ENCODE data around the gene ZEB1. TPM values are rescaled to one million over a fixed set of nuclear protein-coding genes. Genes with fewer than 3 reads are reported as not detected.
"Not testable (repeated sequence)": the region's sequence is repeated elsewhere in the genome, so short reads cannot be mapped to it uniquely, and the experiment has no call there.

The ZEB1 gene
- total RNA-seq, 1 experiment from 2014 or later, result 67.3 TPM

GRCh38 chr10:31526178-31526577 is 207.2 kb downstream of the ZEB1 start:
- H3K4me3 ChIP-seq, result no peak overlapping the region
- peaks cover 63% of the 10 kb centered on the region for H3K36me3 ChIP-seq
- H3K9me3 ChIP-seq (replicated peaks), result no peaks in the 10 kb centered on the region
- H3K27ac ChIP-seq, result no peak overlapping the region
- no peaks in the 10 kb centered on the region for H3K27me3 ChIP-seq (replicated peaks)
- no peak for DNase-seq (ENCODE audit: low read depth in 1 of 2, low spot score in 2 of 2)
- H3K4me1 ChIP-seq (replicated peaks), result 0 out of 2 replicates have a peak, but pooled peaks cover 6% of the 10 kb centered on the region

DNA sequence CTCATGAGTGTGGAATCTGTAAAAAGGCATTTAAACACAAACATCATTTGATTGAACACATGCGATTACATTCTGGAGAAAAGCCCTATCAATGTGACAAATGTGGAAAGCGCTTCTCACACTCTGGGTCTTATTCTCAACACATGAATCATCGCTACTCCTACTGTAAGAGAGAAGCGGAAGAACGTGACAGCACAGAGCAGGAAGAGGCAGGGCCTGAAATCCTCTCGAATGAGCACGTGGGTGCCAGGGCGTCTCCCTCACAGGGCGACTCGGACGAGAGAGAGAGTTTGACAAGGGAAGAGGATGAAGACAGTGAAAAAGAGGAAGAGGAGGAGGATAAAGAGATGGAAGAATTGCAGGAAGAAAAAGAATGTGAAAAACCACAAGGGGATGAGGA is 207.7 kb downstream of the ZEB1 start:
- no peaks in the 10 kb centered on the region for H3K27me3 ChIP-seq (replicated peaks)
- DNase-seq (ENCODE audit: low read depth in 1 of 2, low spot score in 2 of 2), result no peak
- peaks cover 58% of the 10 kb centered on the region for H3K36me3 ChIP-seq

DNA sequence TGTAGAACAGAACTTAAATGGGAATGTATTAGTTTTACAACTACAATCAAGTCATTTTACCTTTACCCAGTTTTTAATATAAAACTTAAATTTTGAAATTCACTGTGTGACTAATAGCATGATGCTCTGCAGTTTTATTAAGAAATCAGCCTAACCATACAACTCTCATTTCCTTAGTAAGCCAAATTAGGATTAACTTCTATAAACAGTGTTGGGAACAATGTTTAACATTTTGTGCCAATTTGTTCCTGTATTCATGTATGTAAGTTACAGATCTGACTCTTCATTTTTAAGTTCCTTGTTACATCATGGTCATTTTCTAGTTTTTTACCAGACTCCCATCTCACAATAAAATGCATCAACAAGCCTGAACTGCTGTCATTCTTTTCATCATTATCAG is 209.8 kb downstream of the ZEB1 start:
- Histone ChIP-seq H3K4me1 (replicated peaks) (0 out of 2 replicates have a peak, but pooled peaks cover 6% of the 10 kb centered on the region), H3K4me3 (no peak overlapping the region), H3K36me3 (peaks cover 38% of the 10 kb centered on the region), H3K27me3 (replicated peaks) (no peaks in the 10 kb centered on the region), H3K27ac (no peak overlapping the region), H3K9me3 (replicated peaks) (no peaks in the 10 kb centered on the region)
- no peak for DNase-seq (ENCODE audit: low read depth in 1 of 2, low spot score in 2 of 2)

More for the DNA sequence above, 207.7 kb downstream of the ZEB1 start:
- Histone ChIP-seq H3K4me1 (replicated peaks) (0 out of 2 replicates have a peak, but pooled peaks cover 6% of the 10 kb centered on the region), H3K9me3 (replicated peaks) (no peaks in the 10 kb centered on the region), H3K27ac (no peak overlapping the region), H3K4me3 (no peak overlapping the region)

- Histone ChIP-seq H3K4me3 (no peak overlapping the region), H3K4me1 (replicated peaks) (no peaks in the 10 kb centered on the region), H3K9me3 (replicated peaks) (no peaks in the 10 kb centered on the region), H3K27ac (no peak overlapping the region), H3K36me3 (no peaks in the 10 kb centered on the region), H3K27me3 (replicated peaks) (no peaks in the 10 kb centered on the region)
- DNase-seq (ENCODE audit: low read depth in 1 of 2, low spot score in 2 of 2), result no peak
Measured at GRCh38 chr10:31536302-31536701, 217.3 kb downstream of the ZEB1 start.

GRCh38 chr10:31549896-31550295 is 230.9 kb downstream of the ZEB1 start:
- H3K36me3 ChIP-seq, result no peaks in the 10 kb centered on the region
- H3K4me1 ChIP-seq (replicated peaks), result no peaks in the 10 kb centered on the region
- H3K27ac ChIP-seq, result no peak overlapping the region
- H3K27me3 ChIP-seq (replicated peaks), result no peaks in the 10 kb centered on the region
- H3K9me3 ChIP-seq (replicated peaks), result no peaks in the 10 kb centered on the region
- no peak for DNase-seq (ENCODE audit: low read depth in 1 of 2, low spot score in 2 of 2)
- no peak overlapping the region for H3K4me3 ChIP-seq

DNA sequence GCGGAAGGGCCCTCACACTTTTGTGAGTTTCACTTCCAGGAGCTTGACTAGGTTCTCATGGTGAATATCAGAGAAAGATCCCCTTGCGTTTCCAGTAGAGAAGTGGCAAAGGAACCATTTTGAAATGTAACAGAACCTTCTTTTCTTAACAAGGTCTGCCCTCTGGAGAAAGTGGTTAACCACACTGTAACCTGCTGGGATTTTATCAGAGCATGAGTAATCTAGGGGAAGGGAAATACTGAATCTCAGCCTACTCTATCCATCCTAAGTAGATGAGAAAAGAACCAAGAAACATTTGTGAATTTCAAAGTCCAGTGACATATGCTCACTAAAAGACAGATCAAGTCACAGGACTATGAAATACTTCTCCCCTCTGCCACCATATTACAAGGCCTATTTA is 235.5 kb downstream of the ZEB1 start:
- H3K4me3 ChIP-seq, result no peak overlapping the region
- no peaks in the 10 kb centered on the region for H3K27me3 ChIP-seq (replicated peaks)
- DNase-seq (ENCODE audit: low read depth in 1 of 2, low spot score in 2 of 2), result no peak
- peaks cover 3% of the 10 kb centered on the region; the same call in 1 of the 2 replicates for H3K9me3 ChIP-seq (replicated peaks)
- H3K36me3 ChIP-seq, result no peaks in the 10 kb centered on the region
- H3K27ac ChIP-seq, result no peak overlapping the region
- no peaks in the 10 kb centered on the region for H3K4me1 ChIP-seq (replicated peaks)

GRCh38 chr10:31557854-31558253 is 238.8 kb downstream of the ZEB1 start:
- no peak for DNase-seq (ENCODE audit: low read depth in 1 of 2, low spot score in 2 of 2)
- Histone ChIP-seq H3K4me1 (replicated peaks) (no peaks in the 10 kb centered on the region), H3K4me3 (no peak overlapping the region), H3K36me3 (no peaks in the 10 kb centered on the region), H3K9me3 (replicated peaks) (peaks cover 6% of the 10 kb centered on the region; the same call in 1 of the 2 replicates), H3K27ac (no peak overlapping the region), H3K27me3 (replicated peaks) (no peaks in the 10 kb centered on the region)

GRCh38 chr10:31568252-31568861 is 249.3 kb downstream of the ZEB1 start:
- DNase-seq (ENCODE audit: low read depth in 1 of 2, low spot score in 2 of 2); H3K27ac ChIP-seq; H3K36me3 ChIP-seq; H3K4me1 ChIP-seq (replicated peaks); H3K27me3 ChIP-seq (replicated peaks); H3K4me3 ChIP-seq; H3K9me3 ChIP-seq (replicated peaks): not testable (repeated sequence)

DNA sequence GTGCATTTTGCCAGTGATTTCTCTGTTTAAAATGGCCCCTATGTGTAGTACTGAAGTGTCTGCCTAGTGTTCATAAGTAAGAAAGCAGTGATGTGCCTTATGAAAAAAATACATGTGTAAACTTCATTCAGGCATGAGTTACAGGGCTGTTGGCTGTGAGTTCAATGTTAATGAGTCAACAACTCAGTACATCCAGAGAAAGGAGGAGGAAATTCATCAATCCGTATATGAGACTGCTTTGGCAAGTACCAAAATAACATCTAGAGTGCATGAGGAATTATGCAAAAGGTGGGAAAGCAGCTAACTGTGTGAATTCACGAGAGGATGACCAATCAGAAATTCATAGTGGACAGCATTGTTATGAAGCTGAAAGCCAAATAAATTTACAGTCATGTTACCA is 255.6 kb downstream of the ZEB1 start:
- Histone ChIP-seq H3K27me3 (replicated peaks) (no peaks in the 10 kb centered on the region), H3K9me3 (replicated peaks) (no peaks in the 10 kb centered on the region; the same call in none of the 2 replicates), H3K36me3 (no peaks in the 10 kb centered on the region), H3K27ac (no peak overlapping the region), H3K4me1 (replicated peaks) (no peaks in the 10 kb centered on the region), H3K4me3 (no peak overlapping the region)
- no peak for DNase-seq (ENCODE audit: low read depth in 1 of 2, low spot score in 2 of 2)

- H3K9me3 ChIP-seq (replicated peaks), result no peaks in the 10 kb centered on the region; the same call in none of the 2 replicates
- no peak overlapping the region for H3K27ac ChIP-seq
- no peak for DNase-seq (ENCODE audit: low read depth in 1 of 2, low spot score in 2 of 2)
- peaks cover 6% of the 10 kb centered on the region; the same call in 1 of the 2 replicates for H3K4me1 ChIP-seq (replicated peaks)
- no peak overlapping the region for H3K4me3 ChIP-seq
- no peaks in the 10 kb centered on the region for H3K36me3 ChIP-seq
- no peaks in the 10 kb centered on the region for H3K27me3 ChIP-seq (replicated peaks)
Measured at GRCh38 chr10:31578181-31578852, 259.3 kb downstream of the ZEB1 start.

DNA sequence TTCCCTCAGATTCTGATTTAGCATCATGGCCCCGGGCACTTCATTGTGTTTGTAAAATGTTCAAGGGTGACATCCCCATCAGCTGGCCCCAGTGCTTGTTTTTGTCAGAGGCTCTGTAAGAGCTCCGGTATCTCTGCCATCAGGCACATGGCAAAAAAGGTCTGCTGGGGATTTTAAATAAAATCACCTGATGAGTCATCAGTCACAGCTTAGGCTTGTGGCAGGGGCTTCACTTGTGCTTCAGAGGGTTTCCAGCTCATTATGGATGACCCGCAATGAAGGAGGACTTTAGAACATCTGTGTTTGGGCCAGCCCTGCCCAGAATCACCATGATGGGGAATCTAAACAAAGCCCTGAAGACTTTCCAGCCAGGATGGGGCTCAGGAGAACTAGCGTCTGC is 259.9 kb downstream of the ZEB1 start:
- Histone ChIP-seq H3K4me1 (replicated peaks) (peaks cover 6% of the 10 kb centered on the region; the same call in 1 of the 2 replicates), H3K36me3 (no peaks in the 10 kb centered on the region), H3K27me3 (replicated peaks) (no peaks in the 10 kb centered on the region), H3K27ac (no peak overlapping the region), H3K9me3 (replicated peaks) (no peaks in the 10 kb centered on the region; the same call in 1 of the 2 replicates), H3K4me3 (no peak overlapping the region)
- DNase-seq (ENCODE audit: low read depth in 1 of 2, low spot score in 2 of 2), result no peak
